HepG2 (cell line): Measurements from ENCODE around the gene HTRA2. TPM values are rescaled to one million over a fixed set of nuclear protein-coding genes. Genes with fewer than 3 reads are reported as not detected.

ENCODE experiments used
- BRCA1 ChIP-seq: sonication (generic); formaldehyde crosslinking; IDR thresholded peaks from 2 replicates; pipeline ENCODE4 v1.4.0; 2020; ENCODE audit warnings: missing genetic modification reagents
- BRF2 ChIP-seq: sonication (generic); formaldehyde crosslinking; IDR thresholded peaks from 2 replicates; pipeline ENCODE4 v1.8.1; 2022; ENCODE audit warnings: mild to moderate bottlenecking, missing genetic modification reagents
- E2F5 ChIP-seq: sonication (generic); formaldehyde crosslinking; conservative IDR thresholded peaks from 2 replicates; pipeline ENCODE4 v1.4.0; 2020; ENCODE audit warnings: missing genetic modification reagents
- EHMT2 ChIP-seq: fragments of 200-600 bp; sonication (generic); IDR thresholded peaks from 2 replicates; pipeline ENCODE4 v1.7.0; 2017; ENCODE audit warnings: antibody characterized with exemption, low read depth, low read length, borderline replicate concordance
- ETV6 ChIP-seq: sonication (generic); formaldehyde crosslinking; conservative IDR thresholded peaks from 2 replicates; pipeline ENCODE4 v1.4.0; 2020; ENCODE audit warnings: missing genetic modification reagents
- EZH2 ChIP-seq: conservative IDR thresholded peaks from 2 replicates; pipeline ENCODE4 v1.6.1; 2012; ENCODE audit warnings: mild to moderate bottlenecking, low read depth, low read length, moderate library complexity
- MED1 ChIP-seq: sonication (generic); formaldehyde crosslinking; IDR thresholded peaks from 2 replicates; pipeline ENCODE4 v1.4.0; 2020; ENCODE audit warnings: missing genetic modification reagents
- MLLT10 ChIP-seq: sonication (generic); formaldehyde crosslinking; IDR thresholded peaks from 2 replicates; pipeline ENCODE4 v1.4.0; 2020; ENCODE audit warnings: missing genetic modification reagents
- MXD3 ChIP-seq: IDR thresholded peaks from 2 replicates; pipeline ENCODE4 v1.6.1; 2016; ENCODE audit warnings: mild to moderate bottlenecking, missing biosample characterization, missing genetic modification reagents
- NFE2L1 ChIP-seq: sonication (generic); formaldehyde crosslinking; IDR thresholded peaks from 2 replicates; pipeline ENCODE4 v1.4.0; 2020; ENCODE audit warnings: missing genetic modification reagents, mild to moderate bottlenecking, borderline replicate concordance
- NFIB ChIP-seq: sonication (generic); formaldehyde crosslinking; IDR thresholded peaks from 2 replicates; pipeline ENCODE4 v1.9.0; 2021; ENCODE audit warnings: missing genetic modification reagents, mild to moderate bottlenecking, borderline replicate concordance
- NFYB ChIP-seq: sonication (generic); formaldehyde crosslinking; IDR thresholded peaks from 2 replicates; pipeline ENCODE4 v1.4.0; 2020; ENCODE audit warnings: missing genetic modification reagents
- NPAS2 ChIP-seq: sonication (generic); formaldehyde crosslinking; IDR thresholded peaks from 2 replicates; pipeline ENCODE4 v1.8.0; 2022; ENCODE audit warnings: mild to moderate bottlenecking, missing genetic modification reagents, borderline replicate concordance
- RFXAP ChIP-seq: sonication (generic); formaldehyde crosslinking; IDR thresholded peaks from 2 replicates; pipeline ENCODE4 v1.4.0; 2020; ENCODE audit warnings: missing genetic modification reagents, borderline replicate concordance
- SALL1 ChIP-seq: sonication (generic); formaldehyde crosslinking; IDR thresholded peaks from 2 replicates; pipeline ENCODE4 v1.8.0; 2022; ENCODE audit warnings: mild to moderate bottlenecking, missing genetic modification reagents
- SP4 ChIP-seq: sonication (generic); formaldehyde crosslinking; IDR thresholded peaks from 2 replicates; pipeline ENCODE4 v1.8.1; 2023; ENCODE audit warnings: mild to moderate bottlenecking, missing genetic modification reagents
- THAP7 ChIP-seq: sonication (generic); formaldehyde crosslinking; IDR thresholded peaks from 2 replicates; pipeline ENCODE4 v1.8.1; 2023; ENCODE audit warnings: mild to moderate bottlenecking, missing genetic modification reagents
- TMF1 ChIP-seq: sonication (generic); formaldehyde crosslinking; IDR thresholded peaks from 2 replicates; pipeline ENCODE4 v1.8.1; 2022; ENCODE audit warnings: low read depth, missing genetic modification reagents
- YEATS2 ChIP-seq: sonication (generic); formaldehyde crosslinking; IDR thresholded peaks from 2 replicates; pipeline ENCODE4 v1.4.0; 2020; ENCODE audit warnings: missing genetic modification reagents, borderline replicate concordance
- ZNF335 ChIP-seq: sonication (generic); formaldehyde crosslinking; IDR thresholded peaks from 2 replicates; pipeline ENCODE4 v1.4.0; 2020; ENCODE audit warnings: missing genetic modification reagents
- ZNF451 ChIP-seq: sonication (generic); formaldehyde crosslinking; IDR thresholded peaks from 2 replicates; pipeline ENCODE4 v1.5.0; 2020; ENCODE audit warnings: mild to moderate bottlenecking, missing genetic modification reagents
- ZNF460 ChIP-seq: sonication (generic); formaldehyde crosslinking; IDR thresholded peaks from 2 replicates; pipeline ENCODE4 v1.5.1; 2020; ENCODE audit warnings: missing genetic modification reagents, mild to moderate bottlenecking, borderline replicate concordance
- ZNF772 ChIP-seq: sonication (generic); formaldehyde crosslinking; IDR thresholded peaks from 2 replicates; pipeline ENCODE4 v1.5.0; 2020; ENCODE audit warnings: mild to moderate bottlenecking, missing genetic modification reagents
- ZNF790 ChIP-seq: sonication (generic); formaldehyde crosslinking; IDR thresholded peaks from 2 replicates; pipeline ENCODE4 v1.8.0; 2022; ENCODE audit warnings: missing genetic modification reagents, mild to moderate bottlenecking, borderline replicate concordance
- ZSCAN30 ChIP-seq: sonication (generic); formaldehyde crosslinking; IDR thresholded peaks from 2 replicates; pipeline ENCODE4 v1.5.0; 2020; ENCODE audit warnings: mild to moderate bottlenecking, missing genetic modification reagents
- ZUFSP ChIP-seq: sonication (generic); formaldehyde crosslinking; IDR thresholded peaks from 2 replicates; pipeline ENCODE4 v1.9.0; 2021; ENCODE audit warnings: missing genetic modification reagents, mild to moderate bottlenecking, borderline replicate concordance
- polyA plus RNA-seq, 8 experiments: library from polyadenylated mRNA; depleted of rRNA in 3 of 8; stranded (reverse) in 7 of 8; unstranded in 1 of 8; fragments of >200 nt; fragmentation: Illumina TruSeq in 4 of 8; extraction: Trizol in 4 of 8; gene quantifications; 2 replicates each; pipeline versions ENCODE4 v1.2.1 to v1.2.3, GENCODE V29; 2011 to 2016; ENCODE audit warnings: low read depth in 4 of 8, missing spikeins in 1 of 8, mixed read lengths in 1 of 8; ENCODE audit not compliant: insufficient read depth in 1 of 8
- total RNA-seq, 5 experiments: library from RNA; depleted of rRNA; stranded (reverse); fragments of >200 nt; fragmentation: Illumina TruSeq; extraction: Trizol; gene quantifications; 2 replicates each; pipeline ENCODE4 v1.2.3, GENCODE V29; 2016; ENCODE audit warnings: low read depth in 1 of 5

HTRA2 gene
- total and polyA plus RNA-seq, 2 of the 13 experiments (the other 11 are each of a cell fraction or from before 2014, with no cell fraction given): 47.7 to 50.3 TPM

- TF ChIP-seq EHMT2 (no peak), BRCA1 (peak; percentile 79), ZNF790 (CRISPR knock-in tag) (peak; percentile 94; the same call in 1 of the 2 replicates), SP4 (CRISPR knock-in tag) (peak; percentile 48; the same call in 1 of the 2 replicates), E2F5 (CRISPR knock-in tag) (no peak), ETV6 (CRISPR knock-in tag) (no peak), NPAS2 (no peak), YEATS2 (CRISPR knock-in tag) (no peak; the same call in 1 of the 2 replicates), TMF1 (peak; percentile 60; the same call in 1 of the 2 replicates), ZNF335 (CRISPR knock-in tag) (no peak; the same call in 1 of the 2 replicates), ZNF451 (CRISPR knock-in tag) (peak; percentile 75; the same call in 1 of the 2 replicates), ZUFSP (CRISPR knock-in tag) (no peak), THAP7 (no peak), BRF2 (CRISPR knock-in tag) (peak; percentile 57; the same call in 1 of the 2 replicates), NFIB (CRISPR knock-in tag) (no peak; the same call in none of the 2 replicates), MXD3 (CRISPR knock-in tag) (peak; percentile 80), NFE2L1 (CRISPR knock-in tag) (no peak), ZNF772 (CRISPR knock-in tag) (peak; percentile 78; the same call in 1 of the 2 replicates), EZH2 (no peak), MLLT10 (CRISPR knock-in tag) (no peak), ZSCAN30 (CRISPR knock-in tag) (no peak), SALL1 (CRISPR knock-in tag) (peak; percentile 55), RFXAP (CRISPR knock-in tag) (peak; percentile 24; the same call in 1 of the 2 replicates), ZNF460 (CRISPR knock-in tag) (no peak; the same call in 1 of the 2 replicates), NFYB (no peak; the same call in 1 of the 2 replicates), MED1 (CRISPR knock-in tag) (peak; percentile 48)
Observed at GRCh38 chr2:74502720-74503505, 26.8 kb upstream of the HTRA2 start (continued).
